T-cell (primary cell): ENCODE measurements around the gene TSBP1. TPM values are rescaled to one million over a fixed set of nuclear protein-coding genes. Genes with fewer than 3 reads are reported as not detected.

Experiments used
- ATAC-seq, 4 experiments: fragments of 200-7000 bp in 3 of 4; fragments of 150-1000 bp in 1 of 4; cut with Tn5 transposase; replicated peaks in 1 of 4; 1 replicate in 3 of 4; 2 replicates in 1 of 4; pipeline ENCODE4 v1.10.0; 2021; ENCODE audit warnings: moderate library complexity in 3 of 4, mild to moderate bottlenecking in 2 of 4, moderate number of reproducible peaks in 1 of 4
- CTCF ChIA-PET, 2 donors: fragments of 300-600 bp; sonication (Branson Sonifier 250); formaldehyde crosslinking; loops; one replicate each; lab custom pipeline; 2022; ENCODE audit warnings: antibody characterized with exemption in 2 of 2; lab: Charles Lee
- POLR2A ChIA-PET, 2 donors: fragments of 300-600 bp; sonication (Branson Sonifier 250); formaldehyde crosslinking; loops; one replicate each; lab custom pipeline; 2022; ENCODE audit warnings: antibody characterized with exemption in 2 of 2; lab: Charles Lee
- DNase-seq, 35 experiments: peaks; one replicate each; pipeline versions ENCODE4 v3.0.0 to v3.0.0-alpha.2; 2013 to 2023
- H3K27ac ChIP-seq: one replicate; pipeline ENCODE4 v1.5.1; 2013; ENCODE audit warnings: low read length
- H3K27me3 ChIP-seq, 2 experiments: replicated peaks in 1 of 2; 1 replicate in 1 of 2; 2 replicates in 1 of 2; pipeline versions ENCODE4 v1.6.1 to v1.7.0; 2013; ENCODE audit warnings: low read length in 1 of 2, mixed read lengths in 1 of 2; ENCODE audit not compliant: control insufficient read depth in 2 of 2, insufficient read depth in 2 of 2; ENCODE audit errors: extremely low read depth in 1 of 2
- H3K36me3 ChIP-seq, 2 donors: 1 replicate in 1 of 2; 2 replicates in 1 of 2; pipeline versions ENCODE4 v1.6.1 to v1.7.0; 2013; ENCODE audit warnings: low read length in 1 of 2; ENCODE audit not compliant: control insufficient read depth in 2 of 2, insufficient read depth in 1 of 2; ENCODE audit errors: extremely low read depth in 1 of 2
- H3K4me1 ChIP-seq, 2 experiments: 1 replicate in 1 of 2; 2 replicates in 1 of 2; pipeline versions ENCODE4 v1.6.1 to v1.7.0; 2013; ENCODE audit warnings: low read length in 2 of 2, mixed read lengths in 1 of 2; ENCODE audit not compliant: insufficient read depth in 2 of 2, control insufficient read depth in 1 of 2; ENCODE audit errors: extremely low read depth in 1 of 2
- H3K4me3 ChIP-seq, 2 donors: 1 replicate in 1 of 2; 2 replicates in 1 of 2; pipeline versions ENCODE4 v1.5.1 to v1.7.0; 2013; ENCODE audit warnings: mild to moderate bottlenecking in 2 of 2, low read length in 1 of 2, moderate library complexity in 1 of 2; ENCODE audit not compliant: control insufficient read depth in 1 of 2; ENCODE audit errors: extremely low read depth in 1 of 2
- H3K9me3 ChIP-seq: 2 replicates; pipeline ENCODE4 v1.7.0; 2013
- H3K27ac Mint-ChIP-seq, 2 donors: one replicate each; pipeline ENCODE4 v1.8.0; 2020 to 2021; ENCODE audit warnings: mild to moderate bottlenecking in 2 of 2, mixed read lengths in 2 of 2
- H3K27me3 Mint-ChIP-seq, 2 donors: one replicate each; pipeline ENCODE4 v1.8.0; 2021 to 2022; ENCODE audit warnings: mixed read lengths in 2 of 2
- H3K36me3 Mint-ChIP-seq: one replicate; pipeline ENCODE4 v1.8.0; 2021; ENCODE audit warnings: mixed read lengths
- H3K4me1 Mint-ChIP-seq, 3 donors: one replicate each; pipeline ENCODE4 v1.8.0; 2020 to 2022; ENCODE audit warnings: mixed read lengths in 3 of 3, mild to moderate bottlenecking in 1 of 3
- H3K4me3 Mint-ChIP-seq, 3 donors: one replicate each; pipeline ENCODE4 v1.8.0; 2020 to 2022; ENCODE audit warnings: mild to moderate bottlenecking in 3 of 3, mixed read lengths in 3 of 3, moderate library complexity in 3 of 3
- H3K9me3 Mint-ChIP-seq, 3 donors: one replicate each; pipeline ENCODE4 v1.8.0; 2020 to 2022; ENCODE audit warnings: mixed read lengths in 3 of 3
- WGBS: methylation state at CpG from one replicate; pipeline ENCODE4 v1.1.5; 2013; ENCODE audit warnings: missing lambda C conversion rate; ENCODE audit not compliant: insufficient coverage; 5-methylcytosine and 5-hydroxymethylcytosine counted together
- total RNA-seq, 35 experiments: library from RNA in 6 of 35; stranded (reverse) in 6 of 35; fragments of 120-200 nt in 1 of 35; gene quantifications; one replicate each; pipeline versions ENCODE4 v1.2.1 to v1.2.4 and lab custom pipeline; 2013 to 2026

The TSBP1 gene
- total RNA-seq, 5 donors from 2014 or later (not counting 1 experiment from before 2014, with no cell fraction given): not detected

DNA sequence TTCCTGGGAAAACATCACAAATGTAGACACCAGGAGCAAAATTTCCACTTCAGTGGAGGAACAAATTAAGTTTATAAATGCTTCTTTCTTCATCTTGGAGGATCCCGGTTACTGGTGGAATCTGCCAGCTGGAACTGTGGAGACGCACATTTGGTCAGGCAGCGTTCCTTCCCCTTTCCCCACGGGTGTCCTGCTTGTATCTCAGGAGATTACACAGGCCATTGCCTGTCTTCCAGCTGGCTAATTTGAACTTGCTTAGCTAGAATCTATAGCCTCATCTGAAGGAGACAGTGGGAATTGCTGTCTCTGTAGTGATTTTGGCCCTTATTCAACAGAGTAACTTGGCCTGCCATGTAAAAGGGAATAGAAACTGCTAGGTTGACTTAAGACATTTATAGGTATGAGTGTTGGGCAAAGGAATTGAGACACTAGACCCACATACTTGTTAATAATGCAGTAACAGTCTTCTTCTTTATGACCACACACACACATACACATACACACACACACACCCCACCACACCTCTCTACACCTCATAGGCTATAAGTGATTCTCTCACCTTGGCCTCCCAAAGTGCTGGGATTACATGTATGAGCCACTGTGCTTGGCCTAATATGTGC lies 34.4 kb downstream of the TSBP1 start:
- Histone ChIP-seq H3K27me3 (peaks cover 0 to 3% of the 10 kb centered on the region in 2 experiments), H3K27ac (no peak overlapping the region), H3K4me1 (no peaks in the 10 kb centered on the region), H3K4me3 (no peak overlapping the region), H3K9me3 (no peaks in the 10 kb centered on the region), H3K36me3 (no peaks in the 10 kb centered on the region)
- Mint-ChIP-seq H3K27me3 (peaks cover 13% of the 10 kb centered on the region in 2 donors), H3K36me3 (no peaks in the 10 kb centered on the region), H3K4me1 (no peaks in the 10 kb centered on the region), H3K27ac (no peak overlapping the region), H3K4me3 (no peak overlapping the region), H3K9me3 (no peaks in the 10 kb centered on the region)
- POLR2A ChIA-PET: no interaction called here
- WGBS: 81% methylated on average over 3 of the region's 4 CpGs
- ATAC-seq (no peak), DNase-seq (no peak)
- CTCF ChIA-PET: no interaction called here

DNA sequence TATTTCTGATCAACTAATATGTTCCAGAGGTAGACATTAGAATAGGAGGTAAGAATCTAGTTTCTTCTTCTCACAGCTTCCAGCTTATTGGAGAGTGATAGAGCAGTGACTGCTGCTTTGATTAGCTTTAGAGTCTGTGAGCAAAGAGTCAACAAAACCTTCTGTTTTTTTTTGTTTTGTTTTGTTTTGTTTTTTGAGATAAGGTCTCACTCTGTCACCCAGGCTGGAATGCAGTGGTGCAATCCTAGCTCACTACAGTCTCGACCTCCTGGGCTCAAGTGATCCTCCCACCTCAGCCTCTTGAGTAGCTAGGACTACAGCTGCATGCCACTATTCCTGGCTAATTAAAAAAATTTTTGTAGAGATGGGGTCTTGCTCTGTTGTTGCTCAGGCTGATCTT lies 39.3 kb downstream of the TSBP1 start:
- no peaks in the 10 kb centered on the region for H3K36me3 Mint-ChIP-seq
- POLR2A ChIA-PET: no interaction called here

DNA sequence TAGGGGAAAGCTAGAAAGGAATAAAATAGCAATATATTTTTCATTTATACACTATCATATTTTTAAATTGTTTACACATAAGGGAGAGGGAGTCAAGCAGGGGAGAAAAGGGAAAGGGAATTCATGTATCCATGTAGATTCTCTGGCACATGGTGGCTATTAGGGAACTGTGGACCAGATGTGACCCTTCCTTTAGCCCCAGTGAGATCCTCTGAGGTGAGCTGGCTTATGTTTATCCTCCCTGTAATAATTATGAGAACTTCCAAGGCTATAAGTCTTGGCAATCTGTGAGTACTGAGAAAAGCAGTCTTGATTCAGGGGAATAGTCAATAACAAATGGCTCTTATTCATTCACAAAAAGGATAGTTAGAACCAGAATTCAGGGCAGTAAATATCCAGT lies 42.6 kb downstream of the TSBP1 start:
- ChIA-PET CTCF (no interaction called here), POLR2A (no interaction called here)
- H3K27ac ChIP-seq: no peak overlapping the region
- Mint-ChIP-seq H3K4me3 (no peak overlapping the region), H3K27ac (no peak overlapping the region), H3K36me3 (no peaks in the 10 kb centered on the region), H3K4me1 (no peaks in the 10 kb centered on the region), H3K27me3 (peaks cover 6 to 20% of the 10 kb centered on the region in 2 donors), H3K9me3 (no peaks in the 10 kb centered on the region)
- peaks cover 0 to 6% of the 10 kb centered on the region in 2 experiments for H3K27me3 ChIP-seq
- ATAC-seq: no peak
- no peak overlapping the region for H3K4me3 ChIP-seq
- no peaks in the 10 kb centered on the region for H3K36me3 ChIP-seq
- no peak for DNase-seq
- H3K4me1 ChIP-seq: no peaks in the 10 kb centered on the region
- H3K9me3 ChIP-seq: no peaks in the 10 kb centered on the region

More for the DNA sequence above, 39.3 kb downstream of the TSBP1 start:
- Histone ChIP-seq H3K27ac (no peak overlapping the region), H3K27me3 (peaks cover 0 to 3% of the 10 kb centered on the region in 2 experiments), H3K36me3 (no peaks in the 10 kb centered on the region), H3K4me1 (no peaks in the 10 kb centered on the region), H3K4me3 (no peak overlapping the region), H3K9me3 (no peaks in the 10 kb centered on the region)
- no CpG with 5 or more reads among the region's 1 CpG for WGBS
- Mint-ChIP-seq H3K27ac (no peak overlapping the region), H3K4me3 (no peak overlapping the region), H3K27me3 (peaks cover 7 to 13% of the 10 kb centered on the region in 2 donors), H3K9me3 (no peaks in the 10 kb centered on the region), H3K4me1 (no peaks in the 10 kb centered on the region)
- CTCF ChIA-PET: no interaction called here
- DNase-seq: no peak
- no peak for ATAC-seq

DNA sequence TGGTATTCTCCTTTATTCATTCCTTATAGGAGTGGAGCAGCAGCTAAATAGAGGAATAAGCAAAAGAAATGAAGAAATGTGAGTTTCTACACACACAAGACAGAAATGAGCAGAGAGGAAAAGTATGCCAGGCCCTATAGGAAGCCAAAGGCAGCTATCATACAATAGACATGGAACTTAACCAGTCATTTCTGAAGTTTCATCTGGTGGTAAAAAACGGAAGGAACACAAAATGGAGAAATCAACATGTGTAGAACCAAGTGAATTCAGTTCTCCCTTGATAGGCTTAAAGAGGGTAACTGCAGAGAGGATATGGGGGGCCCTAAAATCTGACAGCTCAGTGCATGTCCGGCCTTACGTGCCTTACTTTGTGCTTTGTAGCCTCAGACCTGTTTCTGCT lies 44.6 kb downstream of the TSBP1 start:
- Mint-ChIP-seq H3K4me3 (no peak overlapping the region), H3K27ac (no peak overlapping the region), H3K4me1 (no peaks in the 10 kb centered on the region), H3K27me3 (peaks cover 7 to 12% of the 10 kb centered on the region in 2 donors), H3K9me3 (no peaks in the 10 kb centered on the region), H3K36me3 (no peaks in the 10 kb centered on the region)
- DNase-seq (no peak), ATAC-seq (no peak)
- Histone ChIP-seq H3K27me3 (peaks cover 0 to 6% of the 10 kb centered on the region in 2 experiments), H3K4me3 (no peak overlapping the region), H3K36me3 (no peaks in the 10 kb centered on the region), H3K4me1 (no peaks in the 10 kb centered on the region), H3K27ac (no peak overlapping the region), H3K9me3 (no peaks in the 10 kb centered on the region)
- WGBS: 25% methylated on average over 1 of the region's 3 CpGs
- ChIA-PET CTCF (interaction anchor here in 1 of 2 donors (0.9 kb wide), 1 partner anchor 11 kb away, joined by 4 read pairs; no protein-coding TSS in a partner anchor), POLR2A (no interaction called here)

DNA sequence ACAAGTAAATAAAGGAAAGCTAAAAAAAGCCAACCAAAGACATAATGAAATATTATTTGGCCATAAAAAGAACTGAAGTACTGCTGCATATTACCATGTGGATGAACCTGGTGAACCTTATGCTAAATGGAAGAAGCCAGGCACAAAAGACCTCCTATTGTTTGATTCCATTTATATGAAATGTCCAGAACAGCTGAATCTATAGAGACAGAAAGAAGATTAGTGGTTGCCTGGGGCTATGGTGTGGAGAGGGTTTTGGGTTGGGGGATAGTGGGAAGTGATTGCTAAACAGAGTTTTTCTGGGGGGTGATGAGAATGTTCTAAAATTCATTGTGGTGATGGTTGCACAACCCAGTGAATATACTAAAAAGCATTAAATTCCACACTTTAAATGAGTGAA lies 53.2 kb downstream of the TSBP1 start:
- H3K27ac ChIP-seq: no peak overlapping the region
- ChIA-PET CTCF (no interaction called here), POLR2A (no interaction called here)
- no peaks in the 10 kb centered on the region for H3K4me1 ChIP-seq
- no peaks in the 10 kb centered on the region for H3K36me3 Mint-ChIP-seq
- no peaks in the 10 kb centered on the region for H3K9me3 ChIP-seq
- no peak overlapping the region for H3K4me3 ChIP-seq
- no peaks in the 10 kb centered on the region for H3K9me3 Mint-ChIP-seq
- no peaks in the 10 kb centered on the region for H3K4me1 Mint-ChIP-seq
- no peak overlapping the region for H3K4me3 Mint-ChIP-seq
- H3K27ac Mint-ChIP-seq: no peak overlapping the region
- DNase-seq (no peak), ATAC-seq (no peak)
- no peaks in the 10 kb centered on the region for H3K36me3 ChIP-seq
- H3K27me3 Mint-ChIP-seq: peaks cover 15 to 21% of the 10 kb centered on the region in 2 donors
- no peaks in the 10 kb centered on the region for H3K27me3 ChIP-seq

DNA sequence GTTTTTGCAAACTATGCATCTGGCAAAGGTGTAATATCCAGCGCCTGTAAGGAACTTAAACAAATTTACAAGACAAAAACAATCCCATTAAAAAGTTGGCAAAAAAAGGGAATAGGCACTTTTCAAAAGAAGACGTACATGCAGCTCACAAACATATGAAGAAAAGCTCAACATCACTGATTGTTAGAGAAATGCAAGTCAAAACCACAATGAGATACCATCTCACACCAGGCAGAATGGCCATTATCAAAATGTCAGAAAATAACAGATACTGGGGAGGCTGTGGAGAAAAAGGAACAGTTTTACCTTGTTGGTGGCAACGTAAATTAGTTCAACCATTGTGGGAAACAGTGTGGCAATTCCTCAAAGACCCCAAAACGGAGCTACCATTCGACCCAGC lies 54.2 kb downstream of the TSBP1 start:
- WGBS: 30% methylated on average over 2 of the region's 5 CpGs
- Mint-ChIP-seq H3K4me3 (no peak overlapping the region), H3K27me3 (peaks cover 15 to 21% of the 10 kb centered on the region in 2 donors)

More for the DNA sequence above, 54.2 kb downstream of the TSBP1 start:
- no peaks in the 10 kb centered on the region for H3K9me3 Mint-ChIP-seq
- no peak overlapping the region for H3K27ac ChIP-seq
- H3K27ac Mint-ChIP-seq: no peak overlapping the region
- CTCF ChIA-PET: no interaction called here
- no peak overlapping the region for H3K4me3 ChIP-seq
- POLR2A ChIA-PET: no interaction called here
- no peaks in the 10 kb centered on the region for H3K36me3 ChIP-seq
- DNase-seq (no peak), ATAC-seq (no peak)
- H3K36me3 Mint-ChIP-seq: no peaks in the 10 kb centered on the region
- H3K27me3 ChIP-seq: no peaks in the 10 kb centered on the region
- no peaks in the 10 kb centered on the region for H3K4me1 ChIP-seq
- H3K9me3 ChIP-seq: no peaks in the 10 kb centered on the region
- no peaks in the 10 kb centered on the region for H3K4me1 Mint-ChIP-seq
